GM12875 (cell line): ENCODE measurements around the gene AACS.

Source experiments
- H3K4me3 ChIP-seq: one replicate; pipeline ENCODE4 v1.5.1; 2011; ENCODE audit warnings: low read depth, low read length, control low read depth
- TF ChIP-seq, protein P1 (sequence below): IDR thresholded peaks from 2 replicates; pipeline ENCODE4 v1.5.1; 2011; ENCODE audit warnings: low read depth, mild to moderate bottlenecking, control low read depth, inconsistent platforms, low read length, moderate library complexity, borderline replicate concordance; ENCODE audit not compliant: insufficient read depth

Gene AACS

DNA sequence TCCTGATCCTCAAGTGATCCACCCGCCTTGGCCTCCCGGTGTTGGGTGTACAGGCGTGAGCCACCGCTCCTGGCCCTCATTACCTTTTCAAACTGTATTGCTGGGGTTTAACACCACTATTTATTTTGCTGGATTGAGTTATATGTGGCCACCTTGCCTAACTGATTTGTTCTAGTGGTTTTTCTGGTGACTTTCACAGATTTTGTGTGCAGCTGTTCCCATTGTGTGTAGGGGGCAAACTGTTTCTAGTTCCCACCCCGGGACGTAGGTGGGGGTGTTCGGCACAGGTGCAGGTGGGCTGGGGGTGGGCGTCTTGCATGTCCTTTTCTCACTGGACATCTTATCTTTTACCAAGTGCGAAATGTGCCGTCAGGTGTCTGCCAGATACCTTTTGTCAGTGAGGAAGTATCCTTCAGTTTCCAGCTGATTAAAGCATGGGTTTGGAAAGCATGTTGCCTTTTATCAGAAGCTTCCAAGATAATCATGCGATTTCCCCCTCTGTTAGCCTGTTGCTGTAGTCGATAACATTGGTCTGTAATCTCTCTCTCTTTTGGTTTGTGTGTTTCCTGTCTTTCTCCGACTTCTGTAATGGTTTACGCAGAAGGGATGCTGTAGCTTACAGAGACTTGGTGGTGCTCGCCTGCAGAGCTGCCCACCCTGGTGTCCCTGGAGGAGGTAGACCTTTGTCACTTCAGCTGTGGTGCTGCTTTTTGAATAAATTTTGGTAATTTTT, 33.6 kb downstream of the AACS start:
- no peak overlapping the region for H3K4me3 ChIP-seq
- TF ChIP-seq, protein P1, sequence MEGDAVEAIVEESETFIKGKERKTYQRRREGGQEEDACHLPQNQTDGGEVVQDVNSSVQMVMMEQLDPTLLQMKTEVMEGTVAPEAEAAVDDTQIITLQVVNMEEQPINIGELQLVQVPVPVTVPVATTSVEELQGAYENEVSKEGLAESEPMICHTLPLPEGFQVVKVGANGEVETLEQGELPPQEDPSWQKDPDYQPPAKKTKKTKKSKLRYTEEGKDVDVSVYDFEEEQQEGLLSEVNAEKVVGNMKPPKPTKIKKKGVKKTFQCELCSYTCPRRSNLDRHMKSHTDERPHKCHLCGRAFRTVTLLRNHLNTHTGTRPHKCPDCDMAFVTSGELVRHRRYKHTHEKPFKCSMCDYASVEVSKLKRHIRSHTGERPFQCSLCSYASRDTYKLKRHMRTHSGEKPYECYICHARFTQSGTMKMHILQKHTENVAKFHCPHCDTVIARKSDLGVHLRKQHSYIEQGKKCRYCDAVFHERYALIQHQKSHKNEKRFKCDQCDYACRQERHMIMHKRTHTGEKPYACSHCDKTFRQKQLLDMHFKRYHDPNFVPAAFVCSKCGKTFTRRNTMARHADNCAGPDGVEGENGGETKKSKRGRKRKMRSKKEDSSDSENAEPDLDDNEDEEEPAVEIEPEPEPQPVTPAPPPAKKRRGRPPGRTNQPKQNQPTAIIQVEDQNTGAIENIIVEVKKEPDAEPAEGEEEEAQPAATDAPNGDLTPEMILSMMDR = no peak

GRCh38 chr12:125099409-125099782, 34.2 kb downstream of the AACS start:
- TF ChIP-seq, protein P1 = no peak
- no peak overlapping the region for H3K4me3 ChIP-seq

DNA sequence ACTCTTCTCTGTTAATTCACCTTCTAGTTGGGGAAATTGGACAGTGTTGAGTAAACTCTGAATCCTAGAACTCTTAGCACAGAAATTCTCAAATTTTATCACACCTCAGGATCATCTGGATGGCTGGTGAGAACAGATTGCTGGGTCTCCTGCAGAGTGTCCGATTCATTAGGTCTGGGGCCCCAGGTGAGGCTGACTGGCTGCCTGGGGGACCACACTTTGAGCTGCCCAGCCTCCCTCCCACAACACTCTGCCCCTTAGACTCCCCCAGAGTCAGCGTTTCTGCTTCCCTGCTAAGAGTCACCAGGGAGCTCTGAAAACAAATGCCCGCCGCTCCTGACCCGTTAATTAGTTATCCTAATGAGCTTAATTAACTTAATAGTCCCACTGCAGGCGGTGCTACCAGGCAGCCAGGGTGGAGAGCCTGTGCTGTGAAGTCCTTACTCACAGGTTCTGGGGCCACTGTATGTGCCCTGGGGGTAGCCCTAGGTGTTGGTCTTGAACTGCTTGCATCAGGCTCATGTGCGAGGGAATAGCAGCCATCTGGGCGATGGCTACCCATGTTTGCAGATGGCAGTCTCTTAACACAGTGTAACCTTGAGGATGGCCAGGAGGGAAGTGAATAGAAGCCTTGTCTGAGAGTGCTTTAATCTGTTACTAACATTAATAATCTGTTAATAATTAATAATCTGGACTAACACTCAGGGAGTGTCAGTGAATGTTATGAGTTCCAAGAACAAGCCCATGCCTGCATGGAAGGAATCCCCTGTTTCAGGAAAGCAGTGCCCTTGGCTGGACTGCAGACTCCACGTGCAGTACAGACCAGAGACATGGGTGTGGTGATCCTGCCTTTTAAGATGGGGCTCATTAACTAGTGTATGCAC, 35.6 kb downstream of the AACS start:
- no peak overlapping the region for H3K4me3 ChIP-seq
- TF ChIP-seq, protein P1 = no peak

GRCh38 chr12:125104982-125105381, 39.7 kb downstream of the AACS start:
- TF ChIP-seq, protein P1 = no peak

GRCh38 chr12:125105600-125105999, 40.4 kb downstream of the AACS start:
- H3K4me3 ChIP-seq = no peak overlapping the region
- TF ChIP-seq, protein P1 = no peak

More at GRCh38 chr12:125104982-125105381, 39.7 kb downstream of the AACS start:
- no peak overlapping the region for H3K4me3 ChIP-seq

DNA sequence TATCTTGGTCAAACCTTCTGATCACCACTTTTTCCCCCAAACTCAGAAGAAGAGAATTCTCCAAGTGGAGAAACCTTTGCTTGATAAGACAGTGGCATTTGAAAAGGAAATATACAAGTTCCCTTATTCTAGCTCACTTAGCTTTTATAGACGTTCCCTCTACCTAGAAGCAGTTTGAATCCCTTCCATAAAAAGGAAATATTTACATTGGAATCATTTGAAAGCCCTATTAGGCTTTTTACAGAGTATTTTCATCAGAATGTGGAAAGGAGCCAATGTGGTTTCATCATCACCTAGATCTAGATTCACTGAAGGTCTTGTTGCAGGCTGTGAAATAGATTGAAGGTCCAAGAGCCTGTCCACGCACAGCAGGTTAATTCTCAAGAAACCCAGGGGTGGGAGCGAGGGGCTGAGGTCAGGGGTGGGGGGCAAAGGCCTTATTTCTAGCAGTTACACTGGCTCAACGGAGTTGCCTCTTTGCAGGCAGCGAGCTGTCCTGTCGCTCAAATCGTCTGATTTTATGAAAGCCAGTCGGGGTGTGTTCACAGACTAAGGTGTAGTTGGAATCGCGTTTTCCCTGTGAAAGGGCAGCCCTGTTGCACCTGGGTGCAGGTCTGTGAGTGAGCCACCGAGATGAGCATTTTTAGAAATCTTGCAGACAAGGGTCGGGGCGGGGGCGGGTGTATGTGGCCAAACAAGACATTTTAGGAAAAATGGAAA, 45.6 kb downstream of the AACS start:
- H3K4me3 ChIP-seq = no peak overlapping the region
- TF ChIP-seq, protein P1 = no peak
